IMR-90 (cell line): ENCODE data around the gene CACNA2D1. TPM values are rescaled to one million over a fixed set of nuclear protein-coding genes. Genes with fewer than 3 reads are reported as not detected.

ENCODE experiments used
- ATAC-seq: fragments of 200-7000 bp; cut with Tn5 transposase; 2 replicates; pipeline ENCODE4 v1.9.1; 2020; ENCODE audit warnings: low read depth, mild to moderate bottlenecking, moderate library complexity
- BruUV-seq: library from RNA; stranded (reverse); fragments of 400-500 nt; replicated peaks from 2 replicates; lab custom pipeline; 2021; lab: Mats Ljungman, UMichigan
- CTCF ChIA-PET: fragments of 300-600 bp; formaldehyde crosslinking; extraction: SDS; loops from one replicate; lab custom pipeline; 2021; ENCODE audit warnings: antibody characterized with exemption; lab: Yijun Ruan, JAX
- POLR2A ChIA-PET: fragments of 300-600 bp; sonication (Branson Sonifier 250); formaldehyde crosslinking; loops from one replicate; lab custom pipeline; 2022; ENCODE audit warnings: antibody characterized with exemption; ENCODE audit not compliant: unreplicated experiment; lab: Charles Lee
- DNase-seq: peaks from one replicate; pipeline ENCODE4 v3.0.0; 2013
- H2AFZ ChIP-seq: replicated peaks from 2 replicates; pipeline ENCODE3; 2013; ENCODE audit warnings: low read length, mild to moderate bottlenecking; ENCODE audit not compliant: poor library complexity
- H2AK5ac ChIP-seq: 2 replicates; pipeline ENCODE4 v1.6.1; 2013; ENCODE audit warnings: low read depth, low read length, inconsistent platforms
- H2AK9ac ChIP-seq: replicated peaks from 2 replicates; pipeline ENCODE3; 2013; ENCODE audit warnings: mild to moderate bottlenecking, low read depth, low read length, moderate library complexity; ENCODE audit not compliant: poor library complexity
- H2BK120ac ChIP-seq: 2 replicates; pipeline ENCODE4 v1.6.1; 2013; ENCODE audit warnings: low read depth, low read length, inconsistent platforms
- H2BK15ac ChIP-seq: 3 replicates; pipeline ENCODE4 v1.6.1; 2013; ENCODE audit warnings: low read depth, low read length, inconsistent platforms
- H2BK20ac ChIP-seq: 2 replicates; pipeline ENCODE4 v1.6.1; 2013; ENCODE audit warnings: low read depth, mild to moderate bottlenecking, inconsistent platforms, low read length, moderate library complexity
- H2BK5ac ChIP-seq: 2 replicates; pipeline ENCODE4 v1.6.1; 2013; ENCODE audit warnings: mild to moderate bottlenecking, low read depth, low read length, inconsistent platforms; ENCODE audit not compliant: poor library complexity, severe bottlenecking
- H3K14ac ChIP-seq: replicated peaks from 2 replicates; pipeline ENCODE4 v1.6.1; 2013; ENCODE audit warnings: low read depth, low read length, inconsistent platforms
- H3K18ac ChIP-seq: 2 replicates; pipeline ENCODE4 v1.6.1; 2013; ENCODE audit warnings: low read depth, low read length, control low read depth
- H3K23ac ChIP-seq: 2 replicates; pipeline ENCODE4 v1.6.1; 2013; ENCODE audit warnings: low read depth, low read length, inconsistent platforms
- H3K27ac ChIP-seq: 2 replicates; pipeline ENCODE4 v1.5.1; 2013; ENCODE audit warnings: mild to moderate bottlenecking, control low read depth, low read length; ENCODE audit not compliant: insufficient read depth
- H3K27me3 ChIP-seq: 2 replicates; pipeline ENCODE4 v1.6.1; 2013; ENCODE audit warnings: low read length; ENCODE audit not compliant: control insufficient read depth, insufficient read depth
- H3K36me3 ChIP-seq: 2 replicates; pipeline ENCODE4 v1.6.1; 2013; ENCODE audit warnings: low read length, mixed read lengths; ENCODE audit not compliant: control insufficient read depth, insufficient read depth
- H3K4ac ChIP-seq: 2 replicates; pipeline ENCODE4 v1.6.1; 2013; ENCODE audit warnings: low read depth, low read length, inconsistent platforms
- H3K4me1 ChIP-seq: 2 replicates; pipeline ENCODE4 v1.6.1; 2013; ENCODE audit warnings: low read length, mixed read lengths; ENCODE audit not compliant: control insufficient read depth, insufficient read depth
- H3K4me2 ChIP-seq: 2 replicates; pipeline ENCODE4 v1.6.1; 2013; ENCODE audit warnings: low read depth, mild to moderate bottlenecking, control low read depth, low read length, moderate library complexity
- H3K4me3 ChIP-seq: 2 replicates; pipeline ENCODE4 v1.5.1; 2013; ENCODE audit warnings: low read depth, mild to moderate bottlenecking, control low read depth, low read length, moderate library complexity; ENCODE audit not compliant: insufficient read depth
- H3K56ac ChIP-seq: 2 replicates; pipeline ENCODE4 v1.6.1; 2013; ENCODE audit warnings: low read length, inconsistent platforms; ENCODE audit not compliant: insufficient read depth; ENCODE audit errors: extremely low read depth
- H3K79me1 ChIP-seq, 2 experiments: 2 replicates each; pipeline ENCODE4 v1.6.1; 2013; ENCODE audit warnings: low read length in 2 of 2, inconsistent platforms in 1 of 2, low read depth in 1 of 2
- H3K9ac ChIP-seq: 2 replicates; pipeline ENCODE4 v1.6.1; 2013; ENCODE audit warnings: low read depth, low read length, control low read depth
- H3K9me1 ChIP-seq: 2 replicates; pipeline ENCODE4 v1.6.1; 2013; ENCODE audit warnings: low read length, inconsistent platforms; ENCODE audit not compliant: insufficient read depth
- H3K9me3 ChIP-seq: 2 replicates; pipeline ENCODE4 v1.6.1; 2013; ENCODE audit warnings: low read length; ENCODE audit not compliant: control insufficient read depth, insufficient read depth
- H4K20me1 ChIP-seq: 2 replicates; pipeline ENCODE4 v1.6.1; 2013; ENCODE audit warnings: low read length, inconsistent platforms; ENCODE audit not compliant: insufficient read depth
- H4K5ac ChIP-seq: 2 replicates; pipeline ENCODE4 v1.6.1; 2013; ENCODE audit warnings: mild to moderate bottlenecking, low read depth, low read length, control low read depth
- H4K8ac ChIP-seq, 2 experiments: 2 replicates each; pipeline ENCODE4 v1.6.1; 2013; ENCODE audit warnings: low read depth in 2 of 2, low read length in 2 of 2, control low read depth in 1 of 2, inconsistent platforms in 1 of 2
- H4K91ac ChIP-seq: 2 replicates; pipeline ENCODE4 v1.6.1; 2013; ENCODE audit warnings: low read depth, low read length, inconsistent platforms; ENCODE audit not compliant: insufficient read depth
- CTCF ChIP-seq: conservative IDR thresholded peaks from 2 replicates; pipeline ENCODE4 v1.5.1; 2012; ENCODE audit warnings: mild to moderate bottlenecking, low read depth, low read length, improper control_type of control experiment
- ELK1 ChIP-seq: fragments of 150-350 bp; IDR thresholded peaks from 2 replicates; pipeline ENCODE4 v1.6.1; 2016; ENCODE audit warnings: low read depth, mild to moderate bottlenecking, low read length, moderate library complexity, borderline replicate concordance
- FOS ChIP-seq: fragments of 150-350 bp; IDR thresholded peaks from 2 replicates; pipeline ENCODE4 v1.6.1; 2016; ENCODE audit warnings: low read depth, low read length
- POLR2A ChIP-seq: IDR thresholded peaks from 2 replicates; pipeline ENCODE4 v1.6.1; 2012; ENCODE audit warnings: mild to moderate bottlenecking, low read depth, low read length
- RCOR1 ChIP-seq: IDR thresholded peaks from 2 replicates; pipeline ENCODE4 v1.6.1; 2012; ENCODE audit warnings: mild to moderate bottlenecking, low read length, improper control_type of control experiment; ENCODE audit not compliant: insufficient replicate concordance
- RFX5 ChIP-seq: IDR thresholded peaks from 2 replicates; pipeline ENCODE4 v1.8.0; 2012; ENCODE audit warnings: low read depth, mild to moderate bottlenecking, low read length, moderate library complexity
- SMC3 ChIP-seq: fragments of 150-350 bp; IDR thresholded peaks from 2 replicates; pipeline ENCODE4 v1.6.1; 2016; ENCODE audit warnings: low read depth, mild to moderate bottlenecking, antibody characterized with exemption, low read length, moderate library complexity
- USF2 ChIP-seq: fragments of 150-350 bp; IDR thresholded peaks from 2 replicates; pipeline ENCODE4 v1.6.1; 2017; ENCODE audit warnings: mild to moderate bottlenecking, antibody characterized with exemption, low read length, low read depth
- WGBS, 2 experiments: methylation state at CpG; one replicate each; pipeline versions ENCODE4 v1.1.5 to v1.1.7; 2013; ENCODE audit warnings: missing lambda C conversion rate in 2 of 2; ENCODE audit not compliant: insufficient read length in 1 of 2; ENCODE audit errors: extremely low coverage in 2 of 2; 5-methylcytosine and 5-hydroxymethylcytosine counted together
- dilution Hi-C: fragments of 300-500 bp; cut with HindIII; formaldehyde crosslinking; loops from one replicate; pipeline ENCODE4 v1.14.3; 2018; ENCODE audit warnings: low sequenced_read_pairs; ENCODE audit not compliant: unreplicated experiment
- in situ Hi-C: fragments of 300-500 bp; cut with MboI; formaldehyde crosslinking; loops from 3 replicates; pipeline ENCODE4 v1.14.3; 2019; ENCODE audit warnings: low sequenced_read_pairs, inconsistent platforms, mixed read lengths
- intact Hi-C: fragments of 100-400 bp; cut with micrococcal nuclease; formaldehyde crosslinking; loops from 2 replicates; pipeline ENCODE4 v1.10.0; 2022
- polyA plus RNA-seq, 3 experiments: library from polyadenylated mRNA; depleted of rRNA; stranded (reverse); fragments of >200 nt; gene quantifications; 2 replicates each; pipeline ENCODE4 v1.2.3, GENCODE V29; 2012; ENCODE audit warnings: low replicate concordance in 1 of 3
- total RNA-seq: library from RNA; depleted of rRNA; stranded (reverse); fragments of >200 nt; gene quantifications from 2 replicates; pipeline ENCODE4 v1.2.3, GENCODE V29; 2012

CACNA2D1 gene
- total and polyA plus RNA-seq, 2 of the 4 experiments (the other 2 are of a cell fraction): 5.8 to 21.9 TPM

GRCh38 chr7:82411732-82412131, 31.8 kb downstream of the CACNA2D1 start:
- Histone ChIP-seq H3K36me3 (no peaks in the 10 kb centered on the region), H3K23ac (no peak overlapping the region), H4K8ac (no peak overlapping the region), H2BK15ac (no peak overlapping the region), H3K14ac (0 out of 2 replicates have a peak overlapping the region, but pooled peaks have one; percentile 48), H2BK120ac (no peak overlapping the region), H3K4me2 (no peak overlapping the region), H3K79me1 (peaks cover 16% of the 10 kb centered on the region in 2 experiments), H2AFZ (no peak overlapping the region), H2AK5ac (no peak overlapping the region), H3K18ac (no peak overlapping the region; the same call in 1 of the 2 replicates), H2BK5ac (no peak overlapping the region), H3K4me3 (no peak overlapping the region), H4K91ac (no peak overlapping the region), H2BK20ac (no peak overlapping the region), H3K9me3 (no peaks in the 10 kb centered on the region), H3K56ac (no peak overlapping the region), H4K5ac (no peak overlapping the region), H3K4me1 (peaks cover 8% of the 10 kb centered on the region), H3K4ac (no peak overlapping the region), H3K9me1 (no peaks in the 10 kb centered on the region; the same call in none of the 2 replicates), H2AK9ac (no peak overlapping the region), H3K27ac (no peak overlapping the region), H3K27me3 (no peaks in the 10 kb centered on the region), H4K20me1 (no peaks in the 10 kb centered on the region; the same call in 1 of the 2 replicates), H3K9ac (no peak overlapping the region)
- WGBS, 2 experiments: no CpG with 5 or more reads among the region's 2 CpGs
- intact Hi-C loops (no loop called here), dilution Hi-C loops (no loop called here), in situ Hi-C loops (no loop called here)
- BruUV-seq: no TSS peak
- DNase-seq (no peak), ATAC-seq (no peak)
- TF ChIP-seq USF2: no peak
- TF ChIP-seq RCOR1: no peak
- TF ChIP-seq POLR2A: no peak
- no peak for TF ChIP-seq CTCF
- no peak for TF ChIP-seq ELK1
- no peak for TF ChIP-seq FOS
- no peak for TF ChIP-seq SMC3
- TF ChIP-seq RFX5: no peak
- CTCF ChIA-PET: no interaction called here
- POLR2A ChIA-PET: no interaction called here
